Measurements from ENCODE around the gene JTB. TPM values are rescaled to one million over a fixed set of nuclear protein-coding genes. Genes with fewer than 3 reads are reported as not detected.

Gene JTB
- total and polyA plus RNA-seq, 9 donors, result 77.5 to 207 (median 88.6) TPM

DNA sequence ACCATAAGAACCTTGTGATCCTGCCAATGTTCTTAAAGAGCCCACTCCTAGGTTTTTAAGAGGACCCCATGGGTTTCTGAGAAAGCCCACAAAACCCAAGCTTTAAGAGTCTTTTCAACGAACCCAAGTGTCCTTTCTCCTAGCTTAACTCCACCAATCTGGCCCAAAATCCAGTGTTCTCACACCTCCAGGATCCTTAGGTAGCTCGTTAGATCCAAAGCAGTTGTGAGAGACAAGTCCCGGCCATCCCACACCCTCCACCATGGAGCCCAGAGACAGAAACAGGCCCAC, 32.7 kb downstream of the JTB start:
- Histone ChIP-seq H3K4me3 (no peak overlapping the region), H3K36me3 (no peaks in the 10 kb centered on the region), H3K4me1 (ENCODE audit: insufficient read depth) (peaks cover 7% of the 10 kb centered on the region), H3K27me3 (no peaks in the 10 kb centered on the region), H3K27ac (peak overlapping the region; percentile 95 to 97), H3K9me3 (no peaks in the 10 kb centered on the region)
- no peak for TF ChIP-seq POLR2A (IDR thresholded peaks at IDR 0.05)
- no peak for TF ChIP-seq EP300 (IDR thresholded peaks at IDR 0.05)
- no peak for TF ChIP-seq CTCF (IDR thresholded peaks at IDR 0.05)
- DNase-seq, result no peak
- intact Hi-C loops (cut with DNase I), result loop anchor here in 3 of 4 donors (5.0 to 10.0 kb wide), 3 partner anchors 147 to 270 kb away; partner anchors contain the start of genes ILF2 (in 2 of the 3) and NPR1 (in 2 of the 3)
- WGBS, 3 donors, result 71 to 80% (median 79%) methylated on average over 3 of the region's 3 CpGs

- no peaks in the 10 kb centered on the region for H3K9me3 ChIP-seq
- H3K36me3 ChIP-seq, result no peaks in the 10 kb centered on the region
- H3K27ac ChIP-seq, result peak overlapping the region; percentile 95 to 97
- peaks cover 7% of the 10 kb centered on the region for H3K4me1 ChIP-seq (ENCODE audit: insufficient read depth)
- H3K27me3 ChIP-seq, result no peaks in the 10 kb centered on the region
- peak in 1 of 5 donors; percentile 23 for DNase-seq
- intact Hi-C loops (cut with DNase I), result loop anchor here in 3 of 4 donors (10.0 kb wide), 2 partner anchors 149 to 269 kb away; partner anchors contain the start of genes ILF2 (in 2 of the 3) and NPR1 (in 2 of the 3)
- 76 to 84% (median 81%) methylated on average over 15 of the region's 15 CpGs for WGBS, 3 donors
- no peak for TF ChIP-seq EP300 (IDR thresholded peaks at IDR 0.05)
- no peak for TF ChIP-seq CTCF (IDR thresholded peaks at IDR 0.05)
- H3K4me3 ChIP-seq, result no peak overlapping the region
Measured at GRCh38 chr1:153944005-153944826, 33.3 kb downstream of the JTB start.

DNA sequence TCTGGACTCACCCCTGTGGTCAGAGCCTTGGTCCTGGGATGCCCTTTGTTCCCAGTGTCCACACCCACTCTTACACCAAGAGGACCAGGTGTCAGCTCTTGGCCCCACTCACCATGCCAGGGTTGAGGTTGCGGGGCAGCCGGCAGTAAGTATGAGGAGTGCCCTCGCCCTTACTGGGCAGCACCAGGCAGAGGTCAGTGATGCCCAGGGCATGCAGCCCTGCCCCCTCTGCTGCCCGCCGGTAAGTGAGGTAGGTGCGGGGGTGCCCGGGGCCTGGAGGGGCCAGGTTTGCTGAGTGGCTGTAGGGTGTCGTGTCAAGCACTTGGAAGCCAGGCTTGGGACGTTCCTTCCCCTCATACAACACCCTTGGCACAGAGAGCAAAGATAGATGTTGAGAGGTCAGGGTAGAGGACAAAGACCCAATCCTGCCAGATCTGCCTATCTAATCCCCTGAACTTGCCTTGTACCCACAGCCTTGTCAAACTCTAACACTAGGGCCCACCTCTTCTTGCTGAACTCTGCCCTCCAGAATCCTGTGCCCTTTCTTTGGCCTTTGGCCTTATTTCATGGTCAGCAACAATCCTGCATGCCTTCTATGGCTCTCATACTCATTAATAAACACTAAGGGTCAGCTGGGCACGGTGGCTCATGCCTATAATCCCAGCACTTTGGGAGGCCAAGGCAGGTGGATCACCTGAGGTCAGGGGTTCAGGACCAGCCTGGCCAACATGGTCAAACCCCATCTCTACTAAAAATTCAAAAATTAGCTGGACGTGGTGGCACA, 34.5 kb downstream of the JTB start:
- H3K36me3 ChIP-seq, result no peaks in the 10 kb centered on the region
- no peak overlapping the region for H3K4me3 ChIP-seq
- no peak for TF ChIP-seq POLR2A (IDR thresholded peaks at IDR 0.05)
- no peak for TF ChIP-seq EP300 (IDR thresholded peaks at IDR 0.05)
- TF ChIP-seq CTCF (IDR thresholded peaks at IDR 0.05), result no peak
- no peak overlapping the region for H3K27ac ChIP-seq
- peaks cover 7% of the 10 kb centered on the region for H3K4me1 ChIP-seq (ENCODE audit: insufficient read depth)
- intact Hi-C loops (cut with DNase I), result loop anchor here in 3 of 4 donors (10.0 kb wide), 2 partner anchors 148 to 268 kb away; partner anchors contain the start of genes ILF2 (in 2 of the 3) and NPR1 (in 2 of the 3)
- H3K9me3 ChIP-seq, result no peaks in the 10 kb centered on the region
- peak in 1 of 5 donors; percentile 16 for DNase-seq
- 84 to 91% (median 91%) methylated on average over 11 of the region's 11 CpGs for WGBS, 3 donors
- no peaks in the 10 kb centered on the region for H3K27me3 ChIP-seq

GRCh38 chr1:153941826-153942725, 35.4 kb downstream of the JTB start:
- TF ChIP-seq POLR2A (IDR thresholded peaks at IDR 0.05) (no peak), EP300 (IDR thresholded peaks at IDR 0.05) (no peak), CTCF (IDR thresholded peaks at IDR 0.05) (no peak)
- intact Hi-C loops (cut with DNase I), result loop anchor here in 3 of 4 donors (10.0 kb wide), 2 partner anchors 147 to 267 kb away; partner anchors contain the start of genes ILF2 (in 2 of the 3) and NPR1 (in 2 of the 3)
- peak in 1 of 5 donors; percentile 19 for DNase-seq
- no peaks in the 10 kb centered on the region for H3K36me3 ChIP-seq
- H3K4me1 ChIP-seq (ENCODE audit: insufficient read depth), result peaks cover 7% of the 10 kb centered on the region
- WGBS, 3 donors, result 93 to 94% (median 93%) methylated on average over 32 to 34 of the region's 34 CpGs
- no peak overlapping the region for H3K4me3 ChIP-seq
- no peaks in the 10 kb centered on the region for H3K27me3 ChIP-seq
- no peaks in the 10 kb centered on the region for H3K9me3 ChIP-seq
- no peak overlapping the region for H3K27ac ChIP-seq

Measured in ovary (tissue), 9 donors.